Endothelial cell (in vitro differentiated cells): ENCODE data around the gene FUZ. TPM values are rescaled to one million over a fixed set of nuclear protein-coding genes. Genes with fewer than 3 reads are reported as not detected.

Experiments
- DNase-seq: peaks from one replicate; pipeline ENCODE4 v3.0.0; 2021; ENCODE audit warnings: low spot score
- H3K27ac Mint-ChIP-seq: one replicate; pipeline ENCODE4 v1.8.0; 2021; ENCODE audit warnings: mixed read lengths, inconsistent platforms; ENCODE audit not compliant: unreplicated experiment
- H3K27me3 Mint-ChIP-seq: one replicate; pipeline ENCODE4 v1.8.0; 2021; ENCODE audit warnings: mild to moderate bottlenecking, moderate library complexity, mixed read lengths, inconsistent platforms; ENCODE audit not compliant: unreplicated experiment
- H3K36me3 Mint-ChIP-seq: one replicate; pipeline ENCODE4 v1.8.0; 2021; ENCODE audit warnings: mild to moderate bottlenecking, low read depth, mixed read lengths, inconsistent platforms; ENCODE audit not compliant: unreplicated experiment
- H3K4me1 Mint-ChIP-seq: one replicate; pipeline ENCODE4 v1.8.0; 2021; ENCODE audit warnings: mild to moderate bottlenecking, mixed read lengths, inconsistent platforms; ENCODE audit not compliant: unreplicated experiment
- H3K4me3 Mint-ChIP-seq: one replicate; pipeline ENCODE4 v1.8.0; 2021; ENCODE audit warnings: mild to moderate bottlenecking, mixed read lengths, inconsistent platforms; ENCODE audit not compliant: unreplicated experiment
- H3K9me3 Mint-ChIP-seq: one replicate; pipeline ENCODE4 v1.8.0; 2021; ENCODE audit warnings: mixed read lengths, inconsistent platforms; ENCODE audit not compliant: unreplicated experiment
- CTCF ChIP-seq: fragments of 200-600 bp; sonication (generic); IDR thresholded peaks from one replicate; pipeline ENCODE4 v1.5.0; 2021; ENCODE audit warnings: antibody characterized with exemption; ENCODE audit not compliant: unreplicated experiment
- total RNA-seq: library from RNA; stranded (reverse); fragmentation: NEBNext Ultra II Directional; extraction: Animal tissue kit (Norgen Biotek cat#: 25700); gene quantifications from one replicate; pipeline ENCODE4 v1.2.1, GENCODE V29; 2021; ENCODE audit not compliant: unreplicated experiment

Gene FUZ
- total RNA-seq, 1 donor from 2014 or later = 15.6 TPM

DNA sequence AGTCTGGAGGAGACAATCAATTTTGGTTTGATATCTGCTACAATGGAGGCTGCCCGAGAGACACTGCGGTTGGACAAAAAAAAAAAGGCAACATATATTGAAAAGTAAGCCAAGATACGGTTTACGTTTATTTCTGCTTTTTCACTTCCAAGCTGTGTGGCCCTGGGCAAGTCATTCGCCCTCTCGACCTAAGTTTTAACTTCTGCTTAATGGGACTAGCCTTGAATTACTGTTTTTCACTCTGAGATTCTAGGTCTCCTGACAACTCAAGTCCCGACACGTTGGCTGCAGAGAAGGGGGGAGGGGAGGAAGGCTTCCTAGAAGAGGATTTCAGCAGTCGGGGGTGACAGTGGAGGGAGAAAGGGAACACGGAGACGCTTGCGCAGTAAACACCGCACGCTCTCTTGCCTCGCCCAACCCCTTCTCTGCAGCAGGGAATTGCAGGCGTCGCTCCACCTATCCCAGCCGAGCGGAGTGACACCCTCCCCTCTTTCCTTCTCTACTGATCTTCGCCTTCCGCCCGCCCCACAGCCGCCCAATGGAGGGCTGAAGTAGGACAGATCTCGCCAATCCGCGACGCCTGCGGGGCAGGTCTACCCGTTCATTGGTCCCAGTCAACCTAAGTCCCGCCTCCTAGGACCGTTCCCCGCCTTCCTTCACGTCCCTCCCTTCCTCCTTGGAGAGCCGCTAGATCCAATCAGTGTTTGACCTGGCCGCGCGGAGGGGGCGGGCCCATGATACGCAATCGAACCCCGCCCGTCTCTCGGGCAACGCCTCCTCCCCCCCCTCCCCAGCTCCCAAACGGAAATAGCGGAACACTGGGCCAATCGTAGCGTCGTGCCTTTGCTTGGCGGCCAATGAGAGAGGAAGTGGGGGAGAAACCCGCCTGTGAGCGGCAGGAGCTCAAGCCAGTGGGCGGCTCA, 46.8 kb downstream of the FUZ start:
- Mint-ChIP-seq H3K9me3 (no peaks in the 10 kb centered on the region), H3K27me3 (peaks cover 20% of the 10 kb centered on the region)

GRCh38 chr19:49764341-49764740, 48.8 kb downstream of the FUZ start:
- peak overlapping the region; percentile 25 for H3K4me3 Mint-ChIP-seq
- no peaks in the 10 kb centered on the region for H3K9me3 Mint-ChIP-seq
- no peak overlapping the region for H3K27ac Mint-ChIP-seq
- peaks cover 7% of the 10 kb centered on the region for H3K36me3 Mint-ChIP-seq
- DNase-seq = no peak
- peaks cover 28% of the 10 kb centered on the region for H3K4me1 Mint-ChIP-seq
- H3K27me3 Mint-ChIP-seq = peaks cover 20% of the 10 kb centered on the region
- no peak for TF ChIP-seq CTCF

More for the DNA sequence above, 46.8 kb downstream of the FUZ start:
- Mint-ChIP-seq H3K4me3 (peak overlapping the region; percentile 91), H3K27ac (peak overlapping the region; percentile 96), H3K36me3 (peaks cover 7% of the 10 kb centered on the region), H3K4me1 (peaks cover 27% of the 10 kb centered on the region)
- peak; percentile 99 for DNase-seq
- no peak for TF ChIP-seq CTCF

GRCh38 chr19:49763230-49763629, 49.9 kb downstream of the FUZ start, which contains the start of gene TSKS:
Gene TSKS (minus strand): TSS chr19:49763306. CDS start chr19:49763247, 59 bp downstream.
- Mint-ChIP-seq H3K9me3 (no peaks in the 10 kb centered on the region), H3K4me3 (no peak within 1 kb of the TSS), H3K27ac (no peak within 1 kb of the TSS), H3K27me3 (peaks cover 22% of the 10 kb centered on the region), H3K4me1 (peaks cover 19% of the 10 kb centered on the region), H3K36me3 (peaks cover 2% of the 10 kb centered on the region)
- DNase-seq = no peak
- TF ChIP-seq CTCF = no peak

- Mint-ChIP-seq H3K9me3 (no peaks in the 10 kb centered on the region), H3K27me3 (peaks cover 14% of the 10 kb centered on the region), H3K4me3 (no peak overlapping the region), H3K4me1 (peaks cover 7% of the 10 kb centered on the region), H3K36me3 (no peaks in the 10 kb centered on the region), H3K27ac (peak overlapping the region; percentile 36)
- peak; percentile 30 for DNase-seq
- TF ChIP-seq CTCF = no peak
Measured at GRCh38 chr19:49761625-49762311, 51.3 kb downstream of the FUZ start.
